Urothelium cell line (cell line): ENCODE data around the gene BPTF.
"Not testable (repeated sequence)": the region's sequence is repeated elsewhere in the genome, so short reads cannot be mapped to it uniquely, and the experiment has no call there.

Experiments
- DNase-seq: peaks from one replicate; pipeline ENCODE4 v3.0.0; 2011; ENCODE audit warnings: low spot score, mixed read lengths
- FAIRE-seq: peaks from 2 replicates; lab custom pipeline; 2011; peaks lifted over from hg19 to GRCh38; lab: Jason Lieb, UNC

Gene BPTF

GRCh38 chr17:67824735-67825626 is at the start of gene BPTF:
TSS of gene BPTF (plus strand) at chr17:67825503. CDS start at chr17:67825725, 222 bp downstream.
- FAIRE-seq (peak; percentile 72), DNase-seq (peak; percentile 97)

- DNase-seq (no peak), FAIRE-seq (no peak)
Measured at GRCh38 chr17:67779098-67779672, 46.1 kb upstream of the BPTF start.

GRCh38 chr17:67784364-67785121 is 40.8 kb upstream of the BPTF start:
- FAIRE-seq = no peak

GRCh38 chr17:67785122-67785477 is 40.2 kb upstream of the BPTF start:
- no peak for FAIRE-seq
- DNase-seq = no peak

More at GRCh38 chr17:67784364-67785121, 40.8 kb upstream of the BPTF start:
- no peak for DNase-seq

- DNase-seq = no peak
- no peak for FAIRE-seq
Measured at GRCh38 chr17:67785504-67785903, 39.8 kb upstream of the BPTF start.

- no peak for DNase-seq
- FAIRE-seq = no peak
Measured at GRCh38 chr17:67800495-67800928, 24.8 kb upstream of the BPTF start.

GRCh38 chr17:67801626-67802175 is 23.6 kb upstream of the BPTF start:
- DNase-seq (no peak), FAIRE-seq (no peak)

- no peak for DNase-seq
- FAIRE-seq = no peak
Measured at GRCh38 chr17:67810464-67810863, 14.8 kb upstream of the BPTF start.

GRCh38 chr17:67812380-67812779 is 12.9 kb upstream of the BPTF start:
- DNase-seq, FAIRE-seq: not testable (repeated sequence)

GRCh38 chr17:67813803-67814180 is 11.5 kb upstream of the BPTF start:
- no peak for FAIRE-seq
- no peak for DNase-seq

- DNase-seq (no peak), FAIRE-seq (no peak)
Measured at GRCh38 chr17:67818110-67819002, 6.9 kb upstream of the BPTF start.

- no peak for DNase-seq
- FAIRE-seq = no peak
Measured at GRCh38 chr17:67819722-67820121, 5.6 kb upstream of the BPTF start.

GRCh38 chr17:67821871-67822367 is 3.4 kb upstream of the BPTF start:
- FAIRE-seq = no peak
- DNase-seq = no peak

- FAIRE-seq (peak; percentile 92), DNase-seq (peak; percentile 65)
Measured at GRCh38 chr17:67825627-67826601, 611 bp downstream of the BPTF start.

GRCh38 chr17:67829331-67829730 is 4.0 kb downstream of the BPTF start:
- DNase-seq (no peak), FAIRE-seq (no peak)

GRCh38 chr17:67830440-67830839 is 5.1 kb downstream of the BPTF start:
- no peak for FAIRE-seq
- no peak for DNase-seq

GRCh38 chr17:67831268-67831667 is 6.0 kb downstream of the BPTF start:
- FAIRE-seq = no peak
- DNase-seq = no peak

- DNase-seq (no peak), FAIRE-seq (no peak)
Measured at GRCh38 chr17:67833134-67833533, 7.8 kb downstream of the BPTF start.
